ENCODE data around the gene KCNJ18.
"Not testable (repeated sequence)": the region's sequence is repeated elsewhere in the genome, so short reads cannot be mapped to it uniquely, and the experiment has no call there.

GRCh38 chr17:21720566-21720965 is 28.2 kb downstream of the KCNJ18 start:
- TF ChIP-seq, protein P1, sequence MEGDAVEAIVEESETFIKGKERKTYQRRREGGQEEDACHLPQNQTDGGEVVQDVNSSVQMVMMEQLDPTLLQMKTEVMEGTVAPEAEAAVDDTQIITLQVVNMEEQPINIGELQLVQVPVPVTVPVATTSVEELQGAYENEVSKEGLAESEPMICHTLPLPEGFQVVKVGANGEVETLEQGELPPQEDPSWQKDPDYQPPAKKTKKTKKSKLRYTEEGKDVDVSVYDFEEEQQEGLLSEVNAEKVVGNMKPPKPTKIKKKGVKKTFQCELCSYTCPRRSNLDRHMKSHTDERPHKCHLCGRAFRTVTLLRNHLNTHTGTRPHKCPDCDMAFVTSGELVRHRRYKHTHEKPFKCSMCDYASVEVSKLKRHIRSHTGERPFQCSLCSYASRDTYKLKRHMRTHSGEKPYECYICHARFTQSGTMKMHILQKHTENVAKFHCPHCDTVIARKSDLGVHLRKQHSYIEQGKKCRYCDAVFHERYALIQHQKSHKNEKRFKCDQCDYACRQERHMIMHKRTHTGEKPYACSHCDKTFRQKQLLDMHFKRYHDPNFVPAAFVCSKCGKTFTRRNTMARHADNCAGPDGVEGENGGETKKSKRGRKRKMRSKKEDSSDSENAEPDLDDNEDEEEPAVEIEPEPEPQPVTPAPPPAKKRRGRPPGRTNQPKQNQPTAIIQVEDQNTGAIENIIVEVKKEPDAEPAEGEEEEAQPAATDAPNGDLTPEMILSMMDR (IDR thresholded peaks at IDR 0.05): not testable (repeated sequence)
- not testable (repeated sequence) for TF ChIP-seq POLR2A (IDR thresholded peaks at IDR 0.05; ENCODE audit: low read length); KDM5A (IDR thresholded peaks at IDR 0.05); CBX2 (IDR thresholded peaks at IDR 0.05; ENCODE audit: borderline replicate concordance, low read depth); MAZ (IDR thresholded peaks at IDR 0.05; ENCODE audit: borderline replicate concordance, low read depth, low read length); BCL3 (IDR thresholded peaks at IDR 0.05); ZFP36 (IDR thresholded peaks at IDR 0.05; ENCODE audit: borderline replicate concordance, partially characterized antibody); POLR2AphosphoS2 (conservative IDR thresholded peaks at IDR 0.05; ENCODE audit: low read length); HMGXB4 (CRISPR knock-in tag; IDR thresholded peaks at IDR 0.05; ENCODE audit: borderline replicate concordance); ESRRA (IDR thresholded peaks at IDR 0.05; ENCODE audit: borderline replicate concordance, low read length); SMC3 (IDR thresholded peaks at IDR 0.05)
- TF ChIP-seq, protein P2, sequence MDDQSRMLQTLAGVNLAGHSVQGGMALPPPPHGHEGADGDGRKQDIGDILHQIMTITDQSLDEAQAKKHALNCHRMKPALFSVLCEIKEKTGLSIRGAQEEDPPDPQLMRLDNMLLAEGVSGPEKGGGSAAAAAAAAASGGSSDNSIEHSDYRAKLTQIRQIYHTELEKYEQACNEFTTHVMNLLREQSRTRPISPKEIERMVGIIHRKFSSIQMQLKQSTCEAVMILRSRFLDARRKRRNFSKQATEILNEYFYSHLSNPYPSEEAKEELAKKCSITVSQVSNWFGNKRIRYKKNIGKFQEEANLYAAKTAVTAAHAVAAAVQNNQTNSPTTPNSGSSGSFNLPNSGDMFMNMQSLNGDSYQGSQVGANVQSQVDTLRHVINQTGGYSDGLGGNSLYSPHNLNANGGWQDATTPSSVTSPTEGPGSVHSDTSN (IDR thresholded peaks at IDR 0.05): not testable (repeated sequence)
- TF ChIP-seq, protein P3, sequence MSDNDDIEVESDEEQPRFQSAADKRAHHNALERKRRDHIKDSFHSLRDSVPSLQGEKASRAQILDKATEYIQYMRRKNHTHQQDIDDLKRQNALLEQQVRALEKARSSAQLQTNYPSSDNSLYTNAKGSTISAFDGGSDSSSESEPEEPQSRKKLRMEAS (IDR thresholded peaks at IDR 0.05): not testable (repeated sequence)
